ENCODE measurements around the gene ASTN2.

ASTN2 gene

DNA sequence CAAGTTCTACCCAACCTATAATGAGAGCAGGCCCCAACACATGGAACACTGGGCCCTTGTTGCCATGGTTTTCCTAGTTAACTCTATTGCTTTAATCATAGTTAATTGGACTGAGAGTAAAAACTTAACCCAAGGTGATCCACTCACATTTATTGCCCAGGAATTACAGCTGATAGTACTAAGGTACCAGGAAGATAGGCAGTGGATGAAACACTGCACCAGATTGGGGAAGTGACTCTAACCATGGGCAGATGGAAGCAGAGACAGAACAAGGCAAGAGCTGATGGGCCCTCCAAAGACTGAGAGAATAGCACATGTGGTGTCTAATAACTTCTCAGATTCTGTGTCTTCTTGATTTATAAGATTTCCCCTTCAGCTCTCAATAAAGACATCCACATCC, 873.5 kb downstream of the ASTN2 start:
- DNase-seq (ENCODE audit: low read depth in 2 of 2), result no peak

DNA sequence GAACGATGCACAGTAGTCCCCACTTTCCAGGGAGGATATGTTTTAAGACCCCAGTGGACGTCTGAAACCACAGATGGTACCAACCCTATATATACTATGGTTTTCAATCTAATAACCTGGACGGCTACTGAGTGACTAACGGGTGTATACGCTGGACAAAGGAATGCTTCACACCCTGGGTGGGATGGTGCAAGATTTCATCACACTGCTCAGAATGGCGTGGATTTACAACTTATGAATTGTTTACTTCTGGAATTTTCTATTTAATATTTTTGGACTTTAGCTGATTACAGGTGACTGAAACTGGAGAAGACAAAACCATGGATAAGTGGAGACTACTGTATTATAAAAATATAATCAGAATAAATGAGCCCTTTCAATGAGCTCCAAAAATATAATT, 875.3 kb downstream of the ASTN2 start:
- DNase-seq (ENCODE audit: low read depth in 2 of 2), result no peak

DNA sequence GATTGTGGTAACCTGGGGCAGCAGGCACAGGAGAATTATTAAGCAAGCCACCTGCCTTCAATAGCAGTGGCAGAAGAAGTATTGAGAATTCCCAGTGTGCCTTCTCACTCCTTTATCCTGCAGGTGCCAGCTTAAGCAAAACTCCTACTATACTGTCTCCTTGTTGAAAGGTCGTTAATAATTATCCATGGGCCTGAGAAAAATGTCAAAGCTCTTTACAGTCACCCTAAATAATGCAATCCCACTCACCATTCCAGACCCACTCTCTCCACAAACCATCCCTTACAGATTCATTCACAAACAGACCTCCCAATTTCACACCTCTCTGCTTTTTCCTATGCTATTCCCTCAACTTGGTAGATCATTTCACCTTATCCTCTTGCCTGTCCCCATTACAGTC, 889.2 kb downstream of the ASTN2 start:
- no peak for DNase-seq (ENCODE audit: low read depth in 2 of 2)

DNA sequence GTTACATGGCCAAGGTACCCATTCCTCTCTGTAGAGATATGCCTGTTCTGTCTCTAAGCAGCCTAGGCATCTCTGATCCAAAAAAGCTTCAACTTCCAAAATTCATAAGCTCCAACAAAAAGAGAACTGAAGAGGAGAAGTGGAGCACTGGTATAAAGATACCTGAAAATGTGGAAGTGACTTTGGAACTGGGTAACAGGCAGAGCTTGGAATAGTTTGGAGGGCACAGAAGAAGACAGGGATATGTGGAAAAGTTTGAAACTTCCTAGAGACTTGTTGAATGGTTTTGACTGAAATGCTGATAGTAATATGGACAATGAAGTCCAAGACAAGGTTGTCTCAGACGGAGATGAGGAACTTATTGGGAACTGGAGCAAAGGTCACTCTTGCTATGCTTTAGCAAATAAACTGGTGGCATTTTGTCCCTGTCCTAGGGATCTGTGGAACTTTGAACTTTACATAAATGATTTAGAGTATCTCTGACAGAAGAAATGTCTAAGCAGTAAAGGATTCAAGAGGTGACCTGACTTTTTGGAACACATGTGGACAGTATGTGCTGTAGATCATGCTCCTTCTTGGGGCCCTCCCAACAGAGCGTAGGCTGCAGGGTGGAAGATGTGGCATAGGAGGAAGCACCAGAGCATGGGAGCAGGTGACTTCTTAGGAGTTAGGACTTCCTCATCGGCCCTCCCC, 889.9 kb downstream of the ASTN2 start:
- no peak for DNase-seq (ENCODE audit: low read depth in 2 of 2)

DNA sequence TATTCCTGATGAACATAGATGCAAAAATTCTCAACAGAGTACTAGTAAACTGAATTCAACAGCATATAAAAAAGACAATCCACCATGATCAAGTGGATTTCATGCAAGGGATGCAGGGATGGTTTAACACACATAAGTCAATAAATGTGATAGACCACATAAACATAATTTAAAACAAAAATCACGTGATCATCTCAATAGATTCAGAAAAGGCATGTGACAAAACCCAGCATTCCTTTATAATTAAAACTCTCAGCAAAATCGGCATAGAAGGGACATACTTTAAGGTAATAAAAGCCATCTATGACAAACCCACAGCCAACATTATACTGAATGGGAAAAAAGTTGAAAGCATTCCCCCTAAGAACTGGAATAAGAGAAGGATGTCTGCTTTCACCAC, 894.6 kb downstream of the ASTN2 start:
- DNase-seq (ENCODE audit: low read depth in 2 of 2), result no peak

DNA sequence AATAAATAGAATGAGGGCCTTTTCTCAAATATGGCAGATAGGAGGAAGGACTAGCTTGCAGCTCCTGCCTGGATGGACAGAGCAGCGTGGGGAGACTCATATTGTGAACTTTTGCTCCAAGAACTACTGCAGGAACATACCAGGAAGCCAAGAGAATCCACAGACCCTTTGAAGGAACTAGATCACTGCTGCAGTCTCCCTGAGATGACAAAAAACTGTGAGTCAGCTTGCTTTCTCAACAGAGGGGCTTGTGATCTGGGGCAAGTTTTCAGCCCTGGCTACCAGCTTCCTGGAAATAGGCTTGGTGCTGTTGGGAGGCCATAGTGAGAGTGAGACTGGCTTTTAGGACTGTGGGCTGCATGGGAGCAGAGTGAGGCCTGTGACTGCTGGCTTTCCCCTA, 898.4 kb downstream of the ASTN2 start:
- DNase-seq (ENCODE audit: low read depth in 2 of 2), result no peak

DNA sequence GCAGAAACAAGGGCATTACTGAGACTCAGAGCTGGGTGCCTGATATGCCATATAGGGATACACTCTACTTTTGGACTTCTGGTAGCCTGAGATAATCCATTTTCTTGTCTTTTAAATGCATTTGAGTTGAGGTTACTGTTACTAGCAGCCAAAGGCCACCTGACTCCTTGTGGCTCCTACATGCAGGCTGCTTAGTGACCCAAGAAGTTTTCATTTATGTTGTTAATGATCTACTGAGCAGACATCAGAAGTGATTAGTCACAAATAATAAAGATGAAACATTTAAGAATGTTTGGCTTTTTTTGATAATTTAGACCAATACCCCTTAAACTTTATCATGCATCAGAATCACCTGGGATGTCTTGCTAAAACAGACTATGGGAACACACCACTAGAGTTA, 899.3 kb downstream of the ASTN2 start:
- no peak for DNase-seq (ENCODE audit: low read depth in 2 of 2)

DNA sequence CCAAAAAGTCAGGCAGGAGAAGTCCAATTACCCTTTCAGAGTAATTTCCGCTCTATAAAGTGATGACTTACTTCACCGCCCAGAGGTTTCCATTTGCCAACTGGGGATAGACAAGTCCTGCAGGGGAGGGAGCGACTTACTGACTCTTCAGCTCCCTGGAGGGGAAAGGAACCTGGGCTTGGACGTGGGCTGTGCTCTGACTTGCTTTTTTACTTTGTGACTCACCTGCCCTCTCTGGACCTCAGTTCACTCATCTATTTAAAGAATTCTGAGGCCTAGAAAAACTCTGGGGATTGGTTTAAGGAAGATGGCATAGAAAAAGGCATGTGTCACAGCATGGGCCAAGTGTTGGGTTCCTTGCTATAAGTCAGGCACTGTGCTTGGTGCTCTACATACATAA, 908.2 kb downstream of the ASTN2 start:
- DNase-seq (ENCODE audit: low read depth in 2 of 2), result no peak

DNA sequence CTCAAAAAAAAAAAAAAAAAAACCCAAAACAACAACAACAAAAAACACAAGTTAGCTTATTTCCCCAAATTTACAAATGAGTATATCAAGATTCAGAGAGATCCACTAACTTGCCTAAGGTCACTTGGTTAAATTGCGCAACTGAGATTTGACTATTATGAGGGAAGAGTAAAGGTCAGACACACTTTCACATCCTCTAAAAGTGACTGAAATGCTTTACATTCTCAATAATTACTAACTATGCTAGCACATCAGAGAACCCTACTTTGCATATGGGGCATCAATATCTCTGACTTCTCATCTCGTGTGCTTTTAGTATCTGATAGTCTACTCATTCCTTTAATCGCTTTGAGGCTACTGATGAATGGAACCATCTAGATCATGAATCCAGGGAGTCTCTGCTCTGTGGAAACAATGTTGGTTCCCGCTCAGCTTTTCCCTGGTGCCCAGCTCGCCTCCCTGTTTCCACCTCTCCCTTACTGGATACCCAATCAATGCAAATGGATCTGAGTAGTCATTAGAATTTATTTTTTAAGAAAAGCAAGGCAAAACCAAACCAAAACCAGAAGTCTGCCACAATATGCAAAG, 909.9 kb downstream of the ASTN2 start:
- no peak for DNase-seq (ENCODE audit: low read depth in 2 of 2)

DNA sequence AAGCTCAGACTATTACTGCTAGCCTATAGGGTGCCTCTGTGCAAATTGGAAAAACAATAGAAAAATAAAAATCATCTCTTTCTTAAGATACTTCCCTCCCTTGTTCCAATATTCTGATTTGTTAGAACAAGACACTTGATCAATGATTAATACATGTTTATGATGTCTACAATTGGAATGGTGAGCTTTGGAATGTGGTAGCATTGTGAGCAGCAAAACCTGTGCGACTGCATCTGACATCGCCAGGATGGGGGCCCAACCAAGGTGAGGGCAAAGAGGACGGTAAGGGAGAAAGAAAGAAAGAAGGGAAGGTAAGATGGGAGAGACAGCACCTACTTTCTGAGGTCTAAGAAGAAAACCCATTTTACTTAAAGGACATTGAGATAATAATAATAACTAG, 910.8 kb downstream of the ASTN2 start:
- no peak for DNase-seq (ENCODE audit: low read depth in 2 of 2)

DNA sequence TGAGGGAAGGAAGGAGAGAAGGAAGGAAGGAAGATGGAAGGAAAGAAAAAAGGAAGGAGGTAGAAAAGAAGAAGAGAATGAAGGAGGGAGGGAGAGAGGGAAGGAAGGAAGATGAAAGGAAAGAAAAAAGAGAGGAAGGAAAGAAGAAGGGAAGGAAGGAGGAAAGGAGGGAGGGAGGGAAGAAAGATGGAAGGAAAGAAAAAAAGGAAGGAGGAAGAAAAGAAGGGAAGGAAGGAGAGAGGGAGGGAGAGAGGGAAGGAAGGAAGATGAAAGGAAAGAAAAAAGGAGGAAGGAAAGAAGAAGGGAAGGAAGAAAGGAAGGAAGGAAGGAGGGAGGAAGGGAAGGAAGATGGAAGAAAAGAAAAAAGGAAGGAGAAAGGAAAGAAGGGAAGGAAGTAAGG, 912.1 kb downstream of the ASTN2 start:
- DNase-seq (ENCODE audit: low read depth in 2 of 2), result no peak

DNA sequence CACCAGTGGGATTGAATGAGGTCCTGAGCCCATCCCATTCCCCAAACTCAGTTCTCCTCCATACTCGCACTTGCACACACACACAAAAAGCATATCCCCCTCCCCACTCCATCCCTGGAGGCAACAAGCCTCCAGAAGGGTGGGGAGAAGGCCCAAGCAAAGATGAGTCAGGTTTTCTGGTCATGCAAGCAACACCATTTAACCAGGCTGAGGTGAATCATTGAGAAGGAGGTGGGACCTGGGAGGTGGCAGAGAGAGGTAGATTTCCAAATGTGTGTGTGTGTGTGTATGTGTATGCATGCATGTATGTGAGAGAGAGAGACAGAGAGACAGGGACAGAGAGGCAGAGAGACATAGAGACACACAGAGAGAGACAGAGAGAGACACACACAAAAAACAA, 913.0 kb downstream of the ASTN2 start:
- DNase-seq (ENCODE audit: low read depth in 2 of 2), result no peak

DNA sequence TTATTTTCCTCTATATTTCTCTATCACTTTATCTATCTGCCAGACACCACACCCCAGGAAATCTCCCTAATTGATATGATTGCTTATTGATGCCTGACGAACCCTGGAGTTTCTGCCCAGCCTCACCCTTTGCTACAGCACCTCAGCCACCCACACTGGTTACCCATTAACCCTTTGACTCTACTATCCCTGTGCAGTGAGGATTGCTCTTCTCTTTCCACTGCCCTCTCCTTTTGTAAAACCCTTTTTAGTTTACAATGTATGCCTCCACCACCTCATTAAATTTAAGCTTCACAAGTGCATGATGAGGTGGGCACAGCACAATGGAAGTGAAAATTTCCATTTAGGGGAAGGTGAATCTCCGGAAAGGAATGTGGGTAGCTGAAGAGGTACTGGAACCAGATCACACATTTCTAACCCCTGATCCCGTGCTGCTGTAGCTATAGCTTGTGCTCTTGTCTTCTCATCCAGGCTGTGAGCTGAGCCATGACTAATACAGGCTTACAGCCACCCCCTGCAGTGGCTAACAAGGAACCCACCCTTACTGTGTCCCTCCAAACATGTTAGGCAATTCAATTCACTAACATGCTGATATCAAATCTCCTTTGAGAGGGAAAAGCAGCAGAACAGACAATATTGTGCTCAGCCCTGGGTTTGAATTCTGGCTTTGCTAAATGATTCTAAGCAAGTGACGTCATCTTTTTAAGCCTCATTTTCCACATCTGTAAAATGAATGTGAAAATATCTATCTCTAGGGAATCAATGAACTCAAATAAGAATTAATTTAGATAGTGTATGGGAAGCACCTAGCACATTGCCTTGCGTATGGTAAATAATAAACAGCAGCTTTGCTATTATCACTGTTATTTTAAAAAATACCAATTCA, 914.6 kb downstream of the ASTN2 start:
- DNase-seq (ENCODE audit: low read depth in 2 of 2), result no peak

DNA sequence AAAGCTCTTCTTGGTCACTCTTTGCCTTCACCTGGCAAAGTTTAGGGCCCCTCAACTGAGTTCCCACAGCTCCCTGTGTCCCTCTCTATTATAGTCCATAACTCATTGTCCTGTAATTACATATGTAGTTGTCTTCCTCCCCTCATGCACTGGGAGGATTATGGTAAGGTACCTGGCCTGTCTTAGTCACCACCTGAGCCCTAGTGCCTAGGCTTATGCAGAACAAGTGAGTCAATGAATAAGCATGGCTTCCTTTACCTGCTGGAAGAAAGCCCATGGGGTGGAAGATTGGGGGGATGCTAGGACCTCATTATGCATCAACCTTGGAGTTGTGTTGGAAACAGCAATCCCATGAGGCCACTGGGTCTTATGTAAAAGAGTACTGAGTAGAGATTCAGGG, 915.4 kb downstream of the ASTN2 start:
- DNase-seq (ENCODE audit: low read depth in 2 of 2), result no peak

DNA sequence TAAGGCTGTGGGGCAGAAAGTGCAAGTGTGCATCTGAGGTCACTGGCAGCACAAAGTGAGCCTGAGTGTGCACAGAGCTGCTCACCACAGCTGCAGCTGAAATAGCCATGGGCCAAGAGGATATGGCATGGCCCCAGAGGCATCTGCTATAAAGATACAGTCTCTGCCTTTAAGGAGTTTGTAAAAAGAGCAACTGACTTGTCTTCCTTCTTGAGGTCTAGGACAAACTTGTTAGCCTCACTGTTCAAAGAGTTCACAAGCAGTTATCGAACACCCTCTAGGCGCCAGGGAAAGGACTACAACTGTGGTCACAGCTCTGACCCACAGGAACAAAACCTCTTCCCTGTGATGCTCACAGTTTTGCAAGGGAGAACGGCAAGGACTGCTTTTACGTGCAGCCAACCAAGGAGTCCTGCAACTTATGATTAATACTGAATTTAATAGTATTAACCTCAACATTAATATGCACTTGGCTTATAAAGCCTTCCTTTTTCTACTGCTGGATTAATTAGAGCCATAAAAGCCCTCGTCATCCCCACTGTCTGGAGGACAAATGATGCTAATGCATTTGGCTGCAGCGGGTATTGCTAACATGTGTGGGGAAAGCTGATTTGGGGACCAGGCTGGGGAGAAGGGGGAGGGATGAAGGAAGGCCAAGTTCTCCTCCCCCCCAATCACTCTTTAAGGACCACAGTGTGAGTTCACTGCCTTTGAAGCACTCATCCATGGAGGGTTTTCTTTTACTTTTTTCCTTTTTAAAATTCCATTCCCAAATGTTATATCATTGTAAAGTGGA, 917.6 kb downstream of the ASTN2 start:
- no peak for DNase-seq (ENCODE audit: low read depth in 2 of 2)

DNA sequence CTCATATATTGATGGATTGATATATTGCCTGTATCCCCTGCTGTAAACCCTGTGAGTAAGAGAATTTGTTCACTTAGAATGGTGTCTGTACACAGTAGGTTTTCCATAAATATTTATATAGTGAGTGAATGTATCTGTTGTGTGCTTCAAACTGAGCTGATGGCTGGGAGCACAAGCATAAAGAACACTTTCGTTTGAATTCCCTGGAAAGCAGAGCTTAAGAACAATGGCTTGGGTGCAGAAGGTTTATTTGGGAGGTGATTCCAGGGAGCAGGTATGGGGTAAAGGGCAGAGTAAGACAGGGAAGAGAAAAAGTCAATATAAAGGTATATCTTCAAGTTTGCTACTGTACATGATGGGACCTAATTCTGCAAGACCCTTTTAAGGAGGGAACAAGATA, 918.7 kb downstream of the ASTN2 start:
- DNase-seq (ENCODE audit: low read depth in 2 of 2), result no peak

DNA sequence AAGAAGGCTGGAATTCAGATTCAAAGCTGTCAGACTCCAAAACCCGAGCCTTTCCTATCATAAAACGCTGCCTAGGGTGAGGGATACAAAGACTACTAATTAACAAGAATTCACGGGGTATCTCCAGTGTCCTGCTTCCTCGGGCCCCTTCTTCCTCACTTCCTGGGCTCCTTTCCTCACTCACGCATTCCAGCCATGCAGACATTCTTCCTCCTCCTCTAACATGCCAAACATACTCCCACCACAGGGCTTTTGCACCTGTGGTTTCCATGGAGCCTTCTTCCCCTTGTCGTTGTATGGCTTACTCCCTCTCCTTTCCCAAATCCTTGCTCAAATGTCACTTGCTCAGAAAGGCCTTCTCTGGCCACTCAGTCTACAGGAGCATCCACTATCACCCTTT, 919.1 kb downstream of the ASTN2 start:
- no peak for DNase-seq (ENCODE audit: low read depth in 2 of 2)

DNA sequence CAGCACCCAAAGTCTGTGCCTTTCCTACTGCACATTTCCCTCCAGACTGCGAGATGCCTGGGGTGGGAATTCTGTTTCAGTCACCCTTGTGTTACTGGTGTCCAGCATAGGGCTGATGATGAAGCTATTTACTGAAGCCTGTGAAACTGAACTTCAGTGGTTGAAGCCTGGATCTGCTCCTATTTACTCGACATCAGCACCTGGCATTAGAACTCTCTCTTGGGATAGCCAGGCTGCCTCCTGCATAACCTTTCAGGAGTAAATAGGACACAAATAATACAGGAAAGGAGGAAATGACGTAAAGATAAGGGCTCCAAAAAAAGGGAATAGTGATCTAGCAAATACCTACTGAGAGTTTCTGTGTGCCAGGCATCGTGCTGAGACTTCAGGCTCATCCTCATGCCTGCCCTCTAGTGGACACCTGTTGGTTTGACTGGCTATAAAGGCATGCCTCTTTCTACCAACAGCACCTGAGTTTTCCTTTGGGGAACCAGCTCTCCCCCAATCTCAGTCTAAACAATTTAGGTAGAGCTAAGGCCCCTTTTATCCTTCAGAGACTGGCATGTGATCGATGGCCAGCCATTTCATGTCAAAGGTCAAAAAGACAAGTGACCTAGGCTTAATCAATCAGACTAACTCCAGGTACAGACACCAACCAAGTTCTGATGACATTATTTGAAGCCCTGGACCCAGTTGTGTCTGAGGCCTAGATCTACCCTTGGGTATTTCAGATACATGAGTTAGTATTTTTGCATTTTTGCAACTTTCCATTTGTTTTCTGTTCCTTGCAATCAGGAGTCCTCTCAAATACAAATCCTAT, 919.8 kb downstream of the ASTN2 start:
- no peak for DNase-seq (ENCODE audit: low read depth in 2 of 2)

DNA sequence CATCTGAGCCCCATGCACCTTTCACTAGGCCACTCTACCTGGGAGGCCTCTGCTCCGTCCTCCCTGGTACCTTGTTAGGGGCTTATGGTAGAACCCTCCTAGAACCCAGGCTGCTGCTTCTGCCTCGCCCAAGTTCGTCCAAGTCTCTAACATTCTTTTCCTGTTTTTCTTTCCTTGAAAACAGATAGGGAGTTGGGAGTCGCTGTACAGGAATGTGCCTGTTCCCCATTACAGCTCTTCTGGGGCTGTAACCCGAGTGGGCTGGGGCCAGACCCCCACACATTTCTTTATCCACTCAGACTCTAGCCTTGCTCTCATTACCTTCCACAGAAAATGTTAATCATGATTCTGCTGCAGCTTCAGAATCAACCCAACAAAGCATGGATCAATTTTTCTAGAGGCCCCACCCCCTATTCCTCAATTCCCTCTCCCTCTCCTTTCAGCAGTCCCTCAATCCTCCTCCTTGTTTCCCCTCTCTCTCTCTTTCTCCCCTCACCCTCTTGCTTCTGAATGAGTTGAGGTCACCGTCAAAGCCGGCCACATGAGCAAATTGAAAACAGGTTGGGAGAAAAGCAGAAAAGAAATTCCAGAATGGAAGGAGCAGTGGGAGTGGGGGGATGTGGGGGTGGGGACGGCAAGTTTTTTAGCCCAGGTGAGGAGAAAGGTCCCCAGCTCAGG, 921.5 kb downstream of the ASTN2 start:
- DNase-seq (ENCODE audit: low read depth in 2 of 2), result no peak

DNA sequence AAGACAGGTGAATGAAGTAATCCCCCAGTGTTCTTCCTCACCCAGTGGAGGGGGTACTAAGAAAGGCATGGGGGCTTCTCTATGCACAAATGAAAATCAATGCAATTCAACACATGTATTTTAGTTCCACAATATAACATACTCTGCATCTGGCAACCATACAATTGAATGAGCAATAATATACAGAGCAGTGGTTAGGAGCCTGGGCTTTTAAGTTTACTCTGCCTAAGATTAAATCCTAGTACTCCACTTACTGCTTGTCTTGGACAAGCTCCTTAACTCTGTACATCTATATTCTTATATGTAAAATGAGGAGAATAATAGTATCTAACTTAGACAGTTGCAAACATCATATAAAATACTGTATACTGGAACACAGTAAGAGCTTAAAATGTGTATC, 923.2 kb downstream of the ASTN2 start:
- DNase-seq (ENCODE audit: low read depth in 2 of 2), result no peak

DNA sequence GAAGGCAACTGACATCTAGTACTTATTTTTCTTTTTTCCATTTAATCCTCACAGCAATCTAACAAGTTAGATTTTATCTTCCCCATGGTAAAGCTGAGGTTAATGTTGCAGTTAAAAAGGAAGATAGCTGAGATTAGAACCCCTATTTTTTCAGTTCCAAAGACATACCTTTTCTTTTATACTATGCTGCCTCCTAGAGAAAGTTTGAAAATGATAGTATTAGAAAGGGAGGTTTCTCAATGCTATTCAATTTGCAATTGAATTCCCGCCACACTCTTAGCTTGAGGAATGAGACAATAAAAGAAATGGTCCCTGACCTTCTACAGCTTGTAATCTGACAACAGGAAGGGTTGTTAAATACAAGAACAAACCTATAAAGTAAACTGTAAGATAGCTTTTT, 923.6 kb downstream of the ASTN2 start:
- no peak for DNase-seq (ENCODE audit: low read depth in 2 of 2)
